A673 (cell line): ENCODE data around the gene KCNJ15.

Source experiments
- CTCF ChIP-seq: fragments of 300-800, 200-600 bp; sonication (generic); conservative IDR thresholded peaks from 2 replicates; pipeline ENCODE4 v1.5.1; 2017; ENCODE audit warnings: low read depth, mild to moderate bottlenecking, antibody characterized with exemption, low read length, moderate library complexity, mixed read lengths
- EZH2 ChIP-seq: fragments of 200-600 bp; sonication (generic); IDR thresholded peaks from 2 replicates; pipeline ENCODE4 v1.6.1; 2017; ENCODE audit warnings: borderline replicate concordance, low read depth, mild to moderate bottlenecking, mixed read lengths, antibody characterized with exemption, low read length; ENCODE audit not compliant: poor library complexity, severe bottlenecking

GRCh38 chr21:38273745-38274542, 17.2 kb downstream of the KCNJ15 start:
- TF ChIP-seq CTCF (no peak), EZH2 (no peak)
